Measurements from ENCODE around the gene EXOC3L1. TPM values are rescaled to one million over a fixed set of nuclear protein-coding genes. Genes with fewer than 3 reads are reported as not detected.

Gene EXOC3L1
- total and polyA plus RNA-seq, 11 donors, result 1.9 to 9.1 (median 3.2) TPM

DNA sequence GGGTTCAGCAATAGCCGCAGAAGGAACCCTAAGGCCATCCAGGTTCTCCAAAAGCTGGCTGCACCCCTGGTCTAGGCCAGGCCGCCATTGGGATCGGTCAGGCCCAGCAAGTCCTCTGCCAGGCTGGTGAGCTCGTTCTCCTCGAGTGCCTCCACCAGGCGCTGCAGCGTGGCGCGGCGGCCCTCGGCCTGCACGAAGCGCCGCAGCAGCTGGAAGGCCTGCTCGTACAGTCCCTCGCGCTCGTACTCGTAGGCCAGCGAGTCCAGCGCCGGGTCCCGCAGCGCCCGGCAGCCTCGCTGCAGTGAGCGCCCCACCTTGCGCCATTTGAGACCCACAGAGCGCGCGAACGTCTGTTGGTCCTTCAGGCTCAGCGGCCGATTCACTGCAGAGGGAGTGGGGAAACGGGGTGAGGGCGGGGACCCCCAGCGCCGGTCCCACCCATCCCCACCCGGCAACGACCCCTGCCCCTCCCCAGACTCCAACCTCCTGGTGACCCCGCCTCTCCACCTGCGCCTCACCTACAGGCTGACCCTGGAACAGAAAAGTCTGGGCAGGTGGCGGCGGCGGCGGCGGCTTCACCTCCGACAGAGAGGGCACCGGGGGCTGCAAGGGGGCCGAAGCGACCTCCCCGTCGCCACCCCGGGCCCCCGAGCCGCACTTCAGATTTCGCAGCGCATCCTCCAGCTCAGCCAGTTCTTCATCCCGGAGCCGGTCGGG, 35.2 kb downstream of the EXOC3L1 start:
- H3K36me3 ChIP-seq, result peaks cover 0 to 5% (median 0%) of the 10 kb centered on the region in 9 donors
- peaks cover 0 to 44% (median 25%) of the 10 kb centered on the region in 12 donors for H3K4me1 ChIP-seq
- ATAC-seq, result no peak
- DNase-seq, result peak in 1 of 5 donors; percentile 63
- no peak overlapping the region for H3K27ac ChIP-seq
- intact Hi-C loops (cut with DNase I), result loop anchor here in 8 of 10 donors (1.0 to 10.0 kb wide), 7 partner anchors 47 to 260 kb away; partner anchors contain the start of genes CBFB (in 1 of the 8) and PHAF1 (in 1 of the 8)
- 17 to 39% (median 34%) methylated on average over 19 to 61 of the region's 61 CpGs for WGBS, 4 donors
- TF ChIP-seq, protein P1, sequence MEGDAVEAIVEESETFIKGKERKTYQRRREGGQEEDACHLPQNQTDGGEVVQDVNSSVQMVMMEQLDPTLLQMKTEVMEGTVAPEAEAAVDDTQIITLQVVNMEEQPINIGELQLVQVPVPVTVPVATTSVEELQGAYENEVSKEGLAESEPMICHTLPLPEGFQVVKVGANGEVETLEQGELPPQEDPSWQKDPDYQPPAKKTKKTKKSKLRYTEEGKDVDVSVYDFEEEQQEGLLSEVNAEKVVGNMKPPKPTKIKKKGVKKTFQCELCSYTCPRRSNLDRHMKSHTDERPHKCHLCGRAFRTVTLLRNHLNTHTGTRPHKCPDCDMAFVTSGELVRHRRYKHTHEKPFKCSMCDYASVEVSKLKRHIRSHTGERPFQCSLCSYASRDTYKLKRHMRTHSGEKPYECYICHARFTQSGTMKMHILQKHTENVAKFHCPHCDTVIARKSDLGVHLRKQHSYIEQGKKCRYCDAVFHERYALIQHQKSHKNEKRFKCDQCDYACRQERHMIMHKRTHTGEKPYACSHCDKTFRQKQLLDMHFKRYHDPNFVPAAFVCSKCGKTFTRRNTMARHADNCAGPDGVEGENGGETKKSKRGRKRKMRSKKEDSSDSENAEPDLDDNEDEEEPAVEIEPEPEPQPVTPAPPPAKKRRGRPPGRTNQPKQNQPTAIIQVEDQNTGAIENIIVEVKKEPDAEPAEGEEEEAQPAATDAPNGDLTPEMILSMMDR (IDR thresholded peaks at IDR 0.05), result no peak
- no peak for TF ChIP-seq POLR2A (IDR thresholded peaks at IDR 0.05)
- H3K9me3 ChIP-seq, result no peaks in the 10 kb centered on the region
- peak overlapping the region in 9 of 12 donors; percentile 14 to 40 (median 18) for H3K4me3 ChIP-seq
- peaks cover 0 to 17% (median 0%) of the 10 kb centered on the region in 9 donors for H3K27me3 ChIP-seq

DNA sequence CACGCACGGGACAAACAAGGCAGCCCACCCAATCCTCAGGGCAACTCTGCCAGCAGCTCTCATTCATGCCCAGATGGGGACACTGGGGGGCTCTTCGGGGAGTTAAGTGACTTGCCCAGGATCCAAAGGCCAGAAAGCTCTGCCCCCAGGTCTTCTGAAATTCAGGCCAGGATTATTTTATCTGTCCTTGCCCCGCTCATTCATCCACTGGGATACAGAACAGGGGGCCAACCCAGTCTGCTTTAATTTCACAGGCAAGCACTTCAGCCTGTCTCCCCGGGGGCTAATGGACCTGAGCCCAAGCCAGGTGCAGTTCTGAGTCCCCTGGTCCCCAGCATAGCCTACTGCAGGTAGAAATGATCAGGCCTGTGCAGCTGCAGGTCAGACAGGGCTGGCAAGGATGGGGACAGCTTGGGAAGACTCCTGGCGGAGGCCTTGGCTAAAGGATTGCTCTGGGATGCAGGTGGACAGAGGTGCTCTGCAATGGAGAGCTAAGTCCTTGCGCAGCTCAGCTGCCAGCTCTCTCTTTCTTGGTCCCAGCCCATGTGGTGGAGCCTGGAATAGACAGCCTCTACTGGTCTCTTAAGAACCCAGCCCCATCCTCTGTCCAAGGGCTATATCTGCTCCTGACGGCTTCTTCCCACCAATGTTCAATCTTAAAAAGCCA, 38.4 kb downstream of the EXOC3L1 start:
- TF ChIP-seq POLR2A (IDR thresholded peaks at IDR 0.05), result no peak
- TF ChIP-seq, protein P1 (IDR thresholded peaks at IDR 0.05), result no peak
- H3K36me3 ChIP-seq, result peaks cover 0 to 28% (median 18%) of the 10 kb centered on the region in 9 donors
- peak overlapping the region in 9 of 12 donors; percentile 79 to 93 (median 85) for H3K27ac ChIP-seq
- no peaks in the 10 kb centered on the region for H3K9me3 ChIP-seq
- ATAC-seq (no peak), DNase-seq (no peak)
- peaks cover 0 to 17% (median 0%) of the 10 kb centered on the region in 9 donors for H3K27me3 ChIP-seq
- intact Hi-C loops (cut with DNase I), result loop anchor here in 5 of 10 donors (2.0 to 10.0 kb wide), 3 partner anchors 137 to 257 kb away; no protein-coding TSS in a partner anchor
- peak overlapping the region in 8 of 12 donors; percentile 63 to 75 (median 68) for H3K4me3 ChIP-seq
- peaks cover 0 to 30% (median 16%) of the 10 kb centered on the region in 12 donors for H3K4me1 ChIP-seq
- WGBS, 4 donors, result 51 to 73% (median 55%) methylated on average over 7 to 8 of the region's 8 CpGs

DNA sequence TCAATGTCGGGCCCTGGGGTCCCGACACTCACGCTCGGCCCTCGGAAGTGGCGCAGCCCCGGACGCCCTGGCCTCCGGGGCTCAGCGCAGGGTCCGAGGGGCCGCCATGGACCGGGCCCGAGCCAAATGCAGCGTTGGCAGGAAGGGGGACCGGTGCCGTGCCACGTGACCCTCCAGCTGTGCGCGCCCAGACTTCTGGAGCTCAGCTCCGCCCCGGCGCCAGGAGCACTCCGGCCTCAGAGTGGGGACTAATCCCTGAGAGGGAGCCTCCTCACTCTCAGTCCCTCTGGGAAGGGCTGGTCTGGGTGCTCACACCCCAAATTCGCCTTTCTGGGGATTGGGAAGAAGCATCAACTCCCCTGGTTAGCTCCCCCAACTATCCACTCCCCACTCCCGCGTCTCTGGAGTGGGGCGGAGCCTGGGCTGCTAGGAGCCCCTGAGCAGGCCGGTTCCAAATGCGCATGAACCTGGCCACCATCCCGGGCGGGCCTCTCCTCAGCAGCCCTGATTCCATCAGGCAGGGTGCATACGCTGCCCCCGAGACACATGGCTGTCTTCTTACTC, 39.0 kb downstream of the EXOC3L1 start, which contains the start of gene B3GNT9:
Gene B3GNT9, minus strand, starts transcription at position 166 of the 564 bp plus-strand sequence. CDS start 513 bp downstream, outside the sequence.
- DNase-seq, result peak; percentile 84 to 87 (median 84)
- TF ChIP-seq POLR2A (IDR thresholded peaks at IDR 0.05), result no peak
- H3K36me3 ChIP-seq, result peaks cover 0 to 34% (median 25%) of the 10 kb centered on the region in 9 donors
- peak; percentile 77 to 92 (median 81) for ATAC-seq
- intact Hi-C loops (cut with DNase I), result loop anchor here in 5 of 10 donors (2.0 to 10.0 kb wide), 3 partner anchors 136 to 256 kb away; no protein-coding TSS in a partner anchor
- WGBS, 4 donors, result 1% methylated on average over 10 to 34 of the region's 34 CpGs
- H3K9me3 ChIP-seq, result no peaks in the 10 kb centered on the region
- H3K4me1 ChIP-seq, result peaks cover 0 to 30% (median 16%) of the 10 kb centered on the region in 12 donors
- H3K4me3 ChIP-seq, result peak within 1 kb of the TSS; percentile 27 to 75 (median 64)
- H3K27me3 ChIP-seq, result peaks cover 0 to 17% (median 0%) of the 10 kb centered on the region in 9 donors
- H3K27ac ChIP-seq, result peak within 1 kb of the TSS; percentile 30 to 93 (median 83)
